HG02981 (cell line): ENCODE data around the gene GRIK4.

ENCODE experiments used
- ATAC-seq: cut with Tn5 transposase; IDR thresholded peaks from one replicate; pipeline ENCODE4 v1.9.1; 2021; ENCODE audit warnings: mild to moderate bottlenecking, moderate library complexity; ENCODE audit not compliant: unreplicated experiment

GRIK4 gene

GRCh38 chr11:120524536-120525085 lies 13.1 kb downstream of the GRIK4 start:
- no peak for ATAC-seq

GRCh38 chr11:120525261-120526171 lies 14.0 kb downstream of the GRIK4 start:
- ATAC-seq: no peak

- no peak for ATAC-seq
These were observed 14.7 kb downstream of the GRIK4 start for GRCh38 chr11:120526241-120526640.

GRCh38 chr11:120527111-120527761 lies 15.7 kb downstream of the GRIK4 start:
- ATAC-seq: no peak

- no peak for ATAC-seq
These were observed 17.2 kb downstream of the GRIK4 start for GRCh38 chr11:120528749-120529148.

DNA sequence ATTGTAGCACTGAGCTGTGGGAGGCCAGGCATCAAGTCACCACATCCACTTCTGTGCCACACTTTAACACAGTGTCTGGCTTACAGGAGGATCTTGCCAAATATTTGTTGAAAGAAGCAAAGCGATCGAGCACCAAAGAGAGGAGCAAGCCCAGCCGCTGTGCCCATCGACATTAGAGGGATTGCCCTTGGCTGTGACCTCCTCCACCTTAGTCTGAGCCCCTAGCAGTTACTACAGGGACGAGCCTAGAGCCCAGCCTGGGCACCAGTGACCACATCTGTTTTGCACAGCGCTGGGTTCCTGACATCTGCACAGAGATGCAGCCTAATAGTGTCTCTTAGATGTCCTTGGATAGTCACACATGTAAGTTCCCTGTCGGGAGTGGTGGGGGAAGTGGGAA lies 17.7 kb downstream of the GRIK4 start:
- ATAC-seq: no peak

- no peak for ATAC-seq
These were observed 18.4 kb downstream of the GRIK4 start for GRCh38 chr11:120529911-120530310.

GRCh38 chr11:120532082-120532831 lies 20.7 kb downstream of the GRIK4 start:
- no peak for ATAC-seq

- no peak for ATAC-seq
These were observed 21.3 kb downstream of the GRIK4 start for GRCh38 chr11:120532832-120533196.

DNA sequence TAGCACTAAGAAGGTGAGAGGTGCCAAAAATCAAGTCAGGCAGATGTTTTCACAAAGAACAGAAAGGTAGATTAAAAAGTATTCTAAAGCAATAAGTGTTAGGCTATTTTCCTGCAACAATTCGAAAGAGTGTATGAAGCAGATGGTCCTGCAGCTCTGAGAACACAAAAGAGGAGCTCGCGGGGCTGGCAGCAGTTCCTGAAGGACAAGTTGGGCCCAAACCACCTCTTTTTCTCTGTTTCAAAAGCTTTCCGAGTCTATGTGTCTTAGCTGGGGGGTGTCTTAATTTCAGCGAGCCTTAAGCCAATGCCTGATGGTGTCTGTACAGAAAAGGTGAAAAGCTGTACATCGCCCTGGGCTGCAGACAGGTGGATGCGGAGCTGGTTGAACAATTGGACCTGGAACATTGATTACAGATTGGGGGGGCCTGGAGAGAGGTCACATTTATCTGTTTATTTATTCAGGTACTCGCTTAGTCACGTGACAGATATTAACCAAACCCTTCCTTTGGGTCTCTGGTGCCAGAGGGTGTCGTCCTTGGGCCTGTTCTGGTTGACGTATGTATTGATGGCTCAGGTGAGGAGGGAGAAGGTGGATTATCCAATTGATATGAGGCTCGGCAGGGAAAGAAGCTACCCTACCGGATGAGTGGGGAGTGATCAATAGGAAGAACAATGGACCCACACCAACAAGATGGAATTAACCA lies 24.7 kb downstream of the GRIK4 start:
- no peak for ATAC-seq

DNA sequence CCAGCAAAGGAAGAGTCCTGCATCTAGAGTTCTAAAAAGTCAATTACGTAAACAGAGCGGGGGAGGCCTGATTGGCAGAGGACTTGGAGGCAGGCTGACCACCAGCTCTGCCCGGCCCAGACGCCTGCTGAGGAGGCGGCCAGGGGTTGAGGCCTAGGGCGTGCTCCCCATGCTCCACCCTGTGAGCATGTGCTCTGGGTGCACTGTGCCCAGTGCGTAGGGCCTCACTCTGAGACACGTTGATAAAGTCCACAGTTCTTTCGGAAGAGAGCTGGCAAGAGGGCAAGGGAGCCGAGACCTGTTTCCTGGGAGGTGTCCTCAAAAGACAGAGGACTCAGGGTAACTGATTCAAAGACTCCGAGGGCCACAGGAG lies 25.2 kb downstream of the GRIK4 start:
- ATAC-seq: no peak

DNA sequence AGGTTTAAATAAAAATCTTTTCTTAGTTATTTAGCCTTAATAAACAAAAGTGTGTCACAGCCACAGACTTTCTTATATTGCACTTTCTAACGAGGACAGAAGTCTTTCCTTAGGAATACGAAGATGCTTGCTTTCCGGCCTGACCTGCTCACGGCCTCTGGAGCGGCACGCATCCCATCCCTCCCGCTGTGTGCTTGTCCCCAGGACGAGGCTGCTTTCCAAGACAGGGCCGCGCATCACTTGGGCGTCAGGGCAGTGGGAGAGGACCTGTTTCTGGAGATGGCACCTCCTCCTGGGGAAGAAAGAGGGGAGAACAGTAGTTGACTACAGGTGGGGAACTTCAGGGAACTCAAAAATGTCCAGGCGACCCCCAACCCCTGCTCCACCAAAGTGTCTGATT lies 26.4 kb downstream of the GRIK4 start:
- no peak for ATAC-seq

DNA sequence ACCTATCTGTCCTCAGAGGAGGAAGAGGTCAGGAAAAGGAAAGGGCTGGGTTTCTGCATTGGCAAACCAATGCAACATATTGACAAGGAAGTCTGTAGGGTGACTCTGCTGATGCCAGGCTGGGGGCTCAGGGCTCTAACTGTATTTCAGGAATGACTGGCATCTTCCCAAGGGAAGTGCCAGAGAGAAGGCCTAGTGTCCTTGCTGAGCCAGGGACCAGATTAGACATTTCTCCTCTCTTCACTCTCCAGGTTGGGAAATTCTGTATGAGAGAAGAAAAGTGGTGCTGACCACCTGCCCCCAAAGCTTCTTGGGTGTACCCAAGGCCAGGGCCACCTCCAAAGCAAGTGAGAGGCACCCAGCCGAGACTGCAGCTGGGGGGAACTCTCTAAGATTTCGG lies 27.2 kb downstream of the GRIK4 start:
- ATAC-seq: no peak

GRCh38 chr11:120539667-120540369 lies 28.3 kb downstream of the GRIK4 start:
- ATAC-seq: no peak

DNA sequence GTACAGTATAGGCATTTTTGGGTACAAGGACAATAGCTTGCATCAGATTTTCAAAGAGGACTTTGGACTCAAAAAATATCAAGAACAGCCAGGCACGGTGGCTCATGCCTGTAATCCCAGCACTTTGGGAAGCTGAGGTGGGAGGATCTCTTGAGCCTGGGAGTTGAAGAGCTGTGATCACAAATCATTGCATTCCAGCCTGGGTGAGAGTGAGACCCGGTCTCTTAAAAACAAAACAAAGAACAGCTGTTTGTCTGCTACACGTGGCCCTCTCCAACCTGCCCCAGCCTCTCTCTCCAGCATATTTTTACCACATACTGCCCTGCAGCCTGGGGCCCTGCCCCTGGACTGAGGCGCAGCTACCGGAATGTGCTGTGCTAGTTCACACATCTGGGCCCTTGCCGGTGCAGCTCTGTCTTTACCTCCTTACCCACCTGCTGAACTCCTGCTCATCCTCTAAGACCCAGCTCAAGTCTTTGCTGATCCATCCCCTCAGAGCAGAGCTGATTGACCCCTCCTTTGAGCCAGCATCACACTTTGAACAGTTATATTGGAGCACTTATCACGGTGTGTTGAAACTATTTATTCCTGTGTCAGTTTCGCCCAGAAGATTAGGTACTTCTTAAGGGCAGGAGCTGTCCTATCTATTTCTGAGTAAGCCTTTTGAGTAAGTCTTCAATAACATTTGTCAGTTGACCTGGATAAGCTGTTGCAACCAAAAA lies 29.4 kb downstream of the GRIK4 start:
- no peak for ATAC-seq

DNA sequence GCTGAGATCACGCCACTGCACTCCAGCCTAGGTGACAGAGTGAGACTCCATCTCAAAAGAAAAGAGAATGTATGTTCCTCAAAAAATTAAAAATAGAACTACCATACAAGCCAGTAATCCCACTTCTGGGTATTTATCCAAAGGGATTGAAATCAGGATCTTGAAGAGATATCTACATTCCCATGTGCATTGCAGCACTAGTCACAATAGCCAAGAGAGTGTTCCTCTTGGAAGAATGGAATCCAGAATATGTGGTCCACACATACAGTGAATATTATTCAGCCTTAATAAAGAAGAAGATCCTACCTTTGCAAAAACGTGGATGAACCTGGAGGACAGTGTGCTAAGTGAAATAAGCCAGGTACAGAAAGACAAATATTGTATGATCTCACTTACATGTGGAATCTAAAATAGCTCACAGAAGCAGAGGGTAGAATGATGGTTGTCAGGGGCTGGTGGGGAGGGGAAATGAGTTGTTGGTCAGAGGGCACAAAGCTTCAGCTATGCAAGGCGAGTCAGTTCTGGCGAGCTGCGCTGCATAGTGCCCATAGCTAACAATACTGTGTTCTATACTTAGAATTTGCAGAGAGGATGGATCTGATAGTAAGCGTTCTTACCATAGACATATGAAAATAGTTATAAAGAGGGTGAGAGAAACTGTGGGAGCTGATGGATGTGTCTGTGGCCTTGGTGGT lies 32.1 kb downstream of the GRIK4 start:
- no peak for ATAC-seq

GRCh38 chr11:120545813-120546212 lies 34.3 kb downstream of the GRIK4 start:
- ATAC-seq: no peak

DNA sequence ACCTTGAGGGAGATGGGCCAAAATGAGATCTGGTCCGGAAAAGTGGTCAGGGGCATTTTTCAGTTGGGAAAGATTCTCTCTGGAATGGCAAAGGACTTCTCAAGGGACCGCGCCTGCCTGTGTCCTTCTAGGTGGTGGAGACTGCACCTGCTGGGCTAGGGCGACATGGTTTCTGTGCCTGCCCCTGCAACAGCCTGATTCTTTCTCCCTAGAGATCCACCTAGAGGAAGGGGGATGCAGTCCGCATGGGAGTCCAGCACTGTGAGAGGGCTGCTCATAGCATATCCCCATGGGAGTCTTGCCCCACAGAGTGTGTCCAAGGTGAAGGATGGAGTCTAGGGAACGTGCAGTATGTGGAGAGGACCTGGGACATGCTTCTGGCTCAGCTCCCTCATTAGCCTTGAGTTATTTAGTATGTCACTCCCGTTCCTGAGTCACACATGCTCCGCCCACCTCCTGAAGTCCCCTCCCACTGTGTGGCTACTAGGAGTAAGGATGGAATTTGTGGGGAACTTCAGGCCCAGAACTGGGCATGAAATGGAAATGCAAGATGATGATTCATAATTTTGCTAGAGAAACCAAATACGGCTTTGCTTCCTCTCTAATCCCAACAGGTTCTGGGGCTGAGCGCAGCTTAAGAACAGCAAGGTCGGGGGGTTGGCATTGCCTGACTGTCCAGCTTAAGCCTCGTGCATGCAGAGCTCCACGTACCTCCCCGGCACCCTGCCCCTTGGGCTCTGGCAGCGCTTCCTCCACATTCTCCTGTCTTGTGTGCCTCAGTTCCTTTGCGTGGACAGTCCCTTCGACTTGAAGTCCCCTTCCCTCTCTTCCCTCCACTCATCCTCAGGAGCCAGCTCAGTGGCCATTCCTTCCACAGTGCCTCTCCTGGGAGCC lies 35.0 kb downstream of the GRIK4 start:
- ATAC-seq: no peak
